ENCODE results near the gene CCDC74B. TPM values are rescaled to one million over a fixed set of nuclear protein-coding genes. Genes with fewer than 3 reads are reported as not detected.
"Not testable (repeated sequence)": the region's sequence is repeated elsewhere in the genome, so short reads cannot be mapped to it uniquely, and the experiment has no call there.

The CCDC74B gene
- polyA plus RNA-seq, 1 donor (not counting 4 experiments of a cell fraction or from before 2014, with no cell fraction given) = 0.52 TPM

DNA sequence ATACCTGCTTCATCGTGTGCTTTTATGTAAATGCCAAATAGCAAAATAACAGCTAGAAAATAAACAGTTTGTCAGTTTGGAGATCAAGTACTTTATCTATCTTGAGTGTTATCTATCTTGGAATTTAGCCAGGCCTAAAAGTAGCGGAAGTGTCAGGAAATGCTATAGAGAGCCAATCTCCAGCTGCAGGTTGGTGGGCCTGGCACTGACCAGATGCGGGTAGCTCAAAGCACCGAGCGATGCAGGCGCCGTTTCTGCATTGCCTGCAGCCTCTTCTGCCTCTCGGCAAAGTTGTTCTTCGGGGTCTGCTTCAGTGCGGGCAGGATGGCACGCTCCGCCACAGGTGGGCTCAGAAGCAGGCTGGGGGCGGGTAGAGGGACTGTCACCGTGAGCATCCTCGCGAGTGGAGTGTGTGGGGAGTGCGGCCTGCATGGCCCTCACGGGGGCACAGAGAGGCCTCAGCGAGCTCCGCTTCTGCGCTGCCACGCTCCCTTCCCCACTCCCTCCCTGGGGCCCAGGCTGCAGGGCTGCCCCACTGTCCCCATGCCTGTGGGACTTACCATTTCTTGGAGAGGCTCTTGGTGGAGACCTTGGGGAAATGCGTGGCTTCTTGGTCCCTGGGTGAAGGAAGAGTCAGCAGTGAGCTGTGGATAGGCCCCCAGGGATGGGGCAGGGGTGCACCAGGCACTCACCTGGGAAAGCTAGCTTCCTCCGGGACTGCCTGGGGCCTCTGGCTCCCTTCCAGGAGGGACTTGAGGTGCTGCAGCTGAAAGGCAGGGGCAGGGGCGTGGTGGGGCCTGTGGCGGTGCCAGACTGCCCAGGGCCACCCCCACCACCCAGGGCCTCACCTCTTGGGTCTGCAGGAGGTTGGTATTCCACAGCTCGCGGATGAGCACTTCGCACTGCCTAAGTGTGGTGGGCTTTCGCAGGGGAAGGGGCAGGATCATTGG lies 5.3 kb downstream of the CCDC74B start:
- FAIRE-seq = peak; percentile 70
- H3K27me3 ChIP-seq (ENCODE audit: control insufficient read depth, extremely low read depth, insufficient read depth, low read length); H3K79me2 ChIP-seq (ENCODE audit: control insufficient read depth, insufficient read depth, low read length); H3K4me1 ChIP-seq (ENCODE audit: control insufficient read depth, extremely low read depth, insufficient read depth, low read length); H3K4me2 ChIP-seq (ENCODE audit: control insufficient read depth, extremely low read depth, insufficient read depth, low read depth, low read length); DNase-seq (ENCODE audit: low read depth, low spot score); H4K20me1 ChIP-seq (ENCODE audit: control insufficient read depth, extremely low read depth, insufficient read depth, low read length); H3K4me3 ChIP-seq (ENCODE audit: control insufficient read depth in 2 of 3, extremely low read depth in 1 of 3, insufficient read depth in 2 of 3, low read depth in 1 of 3, low read length in 3 of 3); H3K36me3 ChIP-seq (ENCODE audit: control insufficient read depth in 2 of 2, extremely low read depth in 1 of 2, insufficient read depth in 2 of 2, low read length in 2 of 2); H3K9me3 ChIP-seq (ENCODE audit: control insufficient read depth, low read depth, low read length); H2AFZ ChIP-seq (ENCODE audit: control insufficient read depth, low read length); H3K9me1 ChIP-seq (ENCODE audit: control insufficient read depth, extremely low read depth, insufficient read depth, low read length); H3K9ac ChIP-seq (ENCODE audit: control insufficient read depth, extremely low read depth, insufficient read depth, low read length); H3K27ac ChIP-seq (ENCODE audit: control insufficient read depth, insufficient read depth, low read length); dilution Hi-C loops (cut with MboI; ENCODE audit: extremely low pct_ligation_motif_present, low sequenced_read_pairs): not testable (repeated sequence)

DNA sequence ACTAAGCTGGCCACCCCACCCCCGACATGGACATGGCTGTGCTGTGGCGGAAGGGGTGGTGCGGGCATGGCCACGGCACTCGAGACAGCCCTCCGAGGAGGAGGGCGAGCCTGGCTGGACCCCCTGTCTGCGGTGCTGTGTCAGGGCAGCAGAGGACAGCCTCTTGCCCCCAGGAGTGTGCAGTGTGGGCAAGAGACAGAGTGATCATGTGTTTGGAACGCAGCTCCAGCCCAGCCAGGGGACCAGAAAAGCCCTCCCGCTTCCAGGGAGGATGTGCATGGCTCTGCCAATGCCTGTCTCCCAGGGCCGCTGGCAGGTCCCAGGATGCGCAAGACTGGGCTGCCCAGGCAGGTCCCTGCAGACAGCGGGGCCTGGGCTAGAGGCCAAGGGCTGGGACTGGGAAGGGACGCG lies 6.1 kb downstream of the CCDC74B start:
- H3K27ac ChIP-seq (ENCODE audit: control insufficient read depth, insufficient read depth, low read length); H3K9me1 ChIP-seq (ENCODE audit: control insufficient read depth, extremely low read depth, insufficient read depth, low read length); H3K79me2 ChIP-seq (ENCODE audit: control insufficient read depth, insufficient read depth, low read length); H3K4me2 ChIP-seq (ENCODE audit: control insufficient read depth, extremely low read depth, insufficient read depth, low read depth, low read length); H2AFZ ChIP-seq (ENCODE audit: control insufficient read depth, low read length); dilution Hi-C loops (cut with MboI; ENCODE audit: extremely low pct_ligation_motif_present, low sequenced_read_pairs); H3K9ac ChIP-seq (ENCODE audit: control insufficient read depth, extremely low read depth, insufficient read depth, low read length); H3K36me3 ChIP-seq (ENCODE audit: control insufficient read depth in 2 of 2, extremely low read depth in 1 of 2, insufficient read depth in 2 of 2, low read length in 2 of 2); H3K4me1 ChIP-seq (ENCODE audit: control insufficient read depth, extremely low read depth, insufficient read depth, low read length); H4K20me1 ChIP-seq (ENCODE audit: control insufficient read depth, extremely low read depth, insufficient read depth, low read length); FAIRE-seq; H3K4me3 ChIP-seq (ENCODE audit: control insufficient read depth in 2 of 3, extremely low read depth in 1 of 3, insufficient read depth in 2 of 3, low read depth in 1 of 3, low read length in 3 of 3); H3K9me3 ChIP-seq (ENCODE audit: control insufficient read depth, low read depth, low read length); H3K27me3 ChIP-seq (ENCODE audit: control insufficient read depth, extremely low read depth, insufficient read depth, low read length); DNase-seq (ENCODE audit: low read depth, low spot score): not testable (repeated sequence)

DNA sequence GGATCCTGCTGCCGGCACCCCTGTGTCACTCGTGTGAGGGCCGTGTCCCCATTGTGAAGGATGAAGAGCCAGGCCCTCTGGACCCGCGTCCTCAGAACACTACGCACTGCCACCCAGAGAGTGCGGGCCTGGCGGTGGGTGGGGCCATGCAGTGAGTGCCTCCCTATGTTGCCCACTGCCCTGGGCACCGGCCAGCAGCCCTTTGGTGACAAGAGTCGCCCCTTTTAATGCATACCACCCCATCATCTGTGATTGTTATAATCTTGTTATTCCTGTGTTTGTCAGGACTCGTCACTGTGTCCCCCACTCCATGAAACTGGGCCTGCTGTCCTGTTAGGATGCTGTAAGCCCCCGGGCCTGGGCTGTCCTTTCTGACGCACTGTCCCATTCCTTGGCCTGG lies 6.6 kb downstream of the CCDC74B start:
- H3K79me2 ChIP-seq (ENCODE audit: control insufficient read depth, insufficient read depth, low read length); H3K9ac ChIP-seq (ENCODE audit: control insufficient read depth, extremely low read depth, insufficient read depth, low read length); dilution Hi-C loops (cut with MboI; ENCODE audit: extremely low pct_ligation_motif_present, low sequenced_read_pairs); DNase-seq (ENCODE audit: low read depth, low spot score); H3K4me3 ChIP-seq (ENCODE audit: control insufficient read depth in 2 of 3, extremely low read depth in 1 of 3, insufficient read depth in 2 of 3, low read depth in 1 of 3, low read length in 3 of 3); H3K9me1 ChIP-seq (ENCODE audit: control insufficient read depth, extremely low read depth, insufficient read depth, low read length); FAIRE-seq; H3K27me3 ChIP-seq (ENCODE audit: control insufficient read depth, extremely low read depth, insufficient read depth, low read length); H2AFZ ChIP-seq (ENCODE audit: control insufficient read depth, low read length); H3K9me3 ChIP-seq (ENCODE audit: control insufficient read depth, low read depth, low read length); H4K20me1 ChIP-seq (ENCODE audit: control insufficient read depth, extremely low read depth, insufficient read depth, low read length); H3K4me1 ChIP-seq (ENCODE audit: control insufficient read depth, extremely low read depth, insufficient read depth, low read length); H3K4me2 ChIP-seq (ENCODE audit: control insufficient read depth, extremely low read depth, insufficient read depth, low read depth, low read length); H3K27ac ChIP-seq (ENCODE audit: control insufficient read depth, insufficient read depth, low read length); H3K36me3 ChIP-seq (ENCODE audit: control insufficient read depth in 2 of 2, extremely low read depth in 1 of 2, insufficient read depth in 2 of 2, low read length in 2 of 2): not testable (repeated sequence)

DNA sequence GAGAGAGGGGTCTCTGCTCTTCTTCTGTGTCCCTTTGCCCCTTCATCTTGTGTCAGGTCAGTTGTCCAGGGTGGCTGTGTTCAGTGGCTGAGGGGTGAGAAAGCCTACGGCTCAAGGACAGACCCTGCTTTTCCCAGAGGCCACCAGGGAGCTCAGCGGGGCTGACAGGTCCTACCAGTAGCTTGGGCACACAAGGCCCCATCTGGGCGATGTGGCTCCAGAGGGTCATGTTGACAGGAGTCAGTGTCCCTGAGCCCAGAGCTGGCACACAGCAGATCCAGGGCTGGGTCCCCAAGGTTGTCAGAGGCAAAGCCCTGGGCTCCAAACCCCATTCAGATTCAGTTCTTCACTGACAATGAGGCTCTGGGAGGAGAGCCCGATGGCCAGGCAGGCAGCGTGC lies 7.8 kb downstream of the CCDC74B start:
- dilution Hi-C loops (cut with MboI; ENCODE audit: extremely low pct_ligation_motif_present, low sequenced_read_pairs); H3K9ac ChIP-seq (ENCODE audit: control insufficient read depth, extremely low read depth, insufficient read depth, low read length); H3K36me3 ChIP-seq (ENCODE audit: control insufficient read depth in 2 of 2, extremely low read depth in 1 of 2, insufficient read depth in 2 of 2, low read length in 2 of 2); H3K9me3 ChIP-seq (ENCODE audit: control insufficient read depth, low read depth, low read length); DNase-seq (ENCODE audit: low read depth, low spot score); H3K4me2 ChIP-seq (ENCODE audit: control insufficient read depth, extremely low read depth, insufficient read depth, low read depth, low read length); H3K4me3 ChIP-seq (ENCODE audit: control insufficient read depth in 2 of 3, extremely low read depth in 1 of 3, insufficient read depth in 2 of 3, low read depth in 1 of 3, low read length in 3 of 3); H2AFZ ChIP-seq (ENCODE audit: control insufficient read depth, low read length); H4K20me1 ChIP-seq (ENCODE audit: control insufficient read depth, extremely low read depth, insufficient read depth, low read length); H3K27me3 ChIP-seq (ENCODE audit: control insufficient read depth, extremely low read depth, insufficient read depth, low read length); H3K79me2 ChIP-seq (ENCODE audit: control insufficient read depth, insufficient read depth, low read length); FAIRE-seq; H3K27ac ChIP-seq (ENCODE audit: control insufficient read depth, insufficient read depth, low read length); H3K9me1 ChIP-seq (ENCODE audit: control insufficient read depth, extremely low read depth, insufficient read depth, low read length); H3K4me1 ChIP-seq (ENCODE audit: control insufficient read depth, extremely low read depth, insufficient read depth, low read length): not testable (repeated sequence)

DNA sequence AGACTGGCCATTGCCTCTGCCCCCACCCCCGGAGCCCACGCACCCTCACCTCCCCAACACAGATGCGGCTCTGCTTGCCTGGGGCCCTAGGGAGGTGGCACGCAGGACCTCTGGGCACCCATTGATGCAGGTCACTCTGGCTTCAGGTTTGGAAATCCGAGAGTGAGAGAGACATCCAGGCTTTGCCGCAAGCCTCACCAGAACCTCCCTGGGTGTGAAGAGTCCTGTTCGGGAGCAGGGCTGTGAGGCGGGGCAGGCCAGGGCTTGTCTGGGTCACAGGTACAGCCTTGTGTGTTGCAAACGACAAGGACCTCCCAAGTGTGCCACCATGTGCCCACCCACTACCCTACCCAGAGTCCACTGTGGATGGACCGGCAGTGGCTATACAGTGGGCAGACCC lies 8.4 kb downstream of the CCDC74B start:
- H3K27me3 ChIP-seq (ENCODE audit: control insufficient read depth, extremely low read depth, insufficient read depth, low read length); H3K27ac ChIP-seq (ENCODE audit: control insufficient read depth, insufficient read depth, low read length); DNase-seq (ENCODE audit: low read depth, low spot score); H3K4me2 ChIP-seq (ENCODE audit: control insufficient read depth, extremely low read depth, insufficient read depth, low read depth, low read length); H2AFZ ChIP-seq (ENCODE audit: control insufficient read depth, low read length); H3K36me3 ChIP-seq (ENCODE audit: control insufficient read depth in 2 of 2, extremely low read depth in 1 of 2, insufficient read depth in 2 of 2, low read length in 2 of 2); H3K9me3 ChIP-seq (ENCODE audit: control insufficient read depth, low read depth, low read length); dilution Hi-C loops (cut with MboI; ENCODE audit: extremely low pct_ligation_motif_present, low sequenced_read_pairs); H4K20me1 ChIP-seq (ENCODE audit: control insufficient read depth, extremely low read depth, insufficient read depth, low read length); FAIRE-seq; H3K4me3 ChIP-seq (ENCODE audit: control insufficient read depth in 2 of 3, extremely low read depth in 1 of 3, insufficient read depth in 2 of 3, low read depth in 1 of 3, low read length in 3 of 3); H3K4me1 ChIP-seq (ENCODE audit: control insufficient read depth, extremely low read depth, insufficient read depth, low read length); H3K79me2 ChIP-seq (ENCODE audit: control insufficient read depth, insufficient read depth, low read length); H3K9me1 ChIP-seq (ENCODE audit: control insufficient read depth, extremely low read depth, insufficient read depth, low read length); H3K9ac ChIP-seq (ENCODE audit: control insufficient read depth, extremely low read depth, insufficient read depth, low read length): not testable (repeated sequence)
